Occipital lobe (tissue), 2 donors: ENCODE data around the gene ENDOU. TPM values are rescaled to one million over a fixed set of nuclear protein-coding genes. Genes with fewer than 3 reads are reported as not detected.

Source experiments
- DNase-seq: peaks from one replicate; lab custom pipeline; 2025; lab: John Stamatoyannopoulos, UW
- total RNA-seq: library from RNA; depleted of rRNA; stranded (reverse); fragments of >200 nt; gene quantifications from one replicate; pipeline ENCODE4 v1.2.3, GENCODE V29; 2014

ENDOU gene
- total RNA-seq, 1 donor from 2014 or later, result not detected

DNA sequence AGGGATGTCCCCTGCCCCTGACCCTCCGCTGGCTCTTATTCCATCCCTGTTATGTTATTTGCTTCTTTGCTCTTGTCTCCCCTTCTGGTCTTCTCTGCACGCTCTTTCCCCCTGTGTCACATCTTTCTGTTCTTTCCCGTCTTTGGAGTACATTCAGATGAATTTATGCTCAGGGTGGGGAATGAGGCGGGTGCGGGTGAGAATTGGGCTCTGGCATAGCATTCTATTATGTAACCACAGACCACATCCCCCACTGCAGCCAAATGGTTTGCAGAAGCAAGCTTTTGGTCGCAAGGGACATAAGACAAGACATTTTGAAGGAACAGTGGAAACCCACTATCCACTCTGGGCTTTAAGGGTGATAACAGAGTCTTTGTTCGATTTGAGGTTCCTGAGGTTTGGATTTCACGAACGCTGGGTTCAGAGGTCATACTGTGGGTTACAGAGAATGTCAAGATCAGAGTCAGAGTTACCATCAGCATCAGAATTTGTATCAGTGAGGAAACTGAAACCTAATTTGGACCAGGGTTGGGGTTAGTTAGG is 3.8 kb downstream of the ENDOU start:
- no peak for DNase-seq

DNA sequence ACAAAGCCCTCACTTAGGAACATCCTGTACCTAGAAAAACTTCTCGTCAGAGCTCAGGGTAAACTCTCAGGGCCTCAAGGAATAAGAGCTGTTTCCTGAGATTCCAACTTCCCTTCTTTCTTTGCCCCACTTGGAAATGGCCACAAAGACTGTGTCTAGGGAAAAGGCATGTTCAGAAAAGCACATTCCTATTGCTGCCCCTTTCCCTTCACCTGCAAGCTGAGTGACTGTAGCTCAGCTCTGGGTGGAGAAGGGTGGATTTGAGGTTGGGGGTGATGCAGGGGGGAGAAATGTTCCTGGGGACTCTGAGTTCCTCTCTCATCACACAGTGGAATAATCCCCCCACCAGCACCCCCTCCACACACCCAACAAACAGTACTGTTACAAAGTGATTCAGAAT is 6.8 kb downstream of the ENDOU start:
- DNase-seq, result no peak

DNA sequence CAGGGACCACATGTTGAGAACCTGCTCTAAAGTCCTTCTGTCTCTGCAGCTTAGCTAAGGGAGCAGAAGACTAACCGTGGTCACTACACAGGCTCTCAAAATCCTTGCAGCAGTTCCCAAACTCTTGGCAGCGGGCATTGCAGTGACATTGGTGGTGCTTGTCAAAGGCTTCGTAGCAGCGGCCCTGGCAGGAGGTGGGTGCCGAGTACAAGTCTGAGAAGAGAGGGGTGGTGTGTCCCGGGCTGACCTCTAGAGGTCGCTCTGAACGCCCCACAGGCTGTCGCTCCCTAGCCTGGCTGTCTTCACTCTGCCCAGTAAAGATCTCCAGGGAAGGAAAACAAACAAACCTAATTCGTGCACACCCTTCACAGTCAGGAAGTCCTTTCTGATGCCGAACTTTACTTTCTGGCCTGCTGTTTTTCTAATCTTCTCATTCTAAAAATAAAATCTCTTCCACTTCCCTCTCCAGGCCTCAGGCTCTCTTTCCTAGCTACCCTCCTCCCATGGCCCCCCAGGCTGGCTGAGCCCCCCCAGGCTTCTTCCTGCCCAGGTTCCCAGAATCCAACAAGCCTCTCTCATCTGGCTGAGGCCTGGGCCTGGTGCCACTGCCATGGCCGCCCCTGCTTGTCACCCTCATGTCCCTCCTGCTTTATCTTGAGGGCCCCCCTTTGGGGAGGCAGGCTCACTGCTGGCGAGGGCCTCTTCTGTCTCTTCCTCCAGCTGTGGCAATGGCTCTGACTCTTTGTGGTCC is 7.7 kb downstream of the ENDOU start:
- DNase-seq, result peak; percentile 53

DNA sequence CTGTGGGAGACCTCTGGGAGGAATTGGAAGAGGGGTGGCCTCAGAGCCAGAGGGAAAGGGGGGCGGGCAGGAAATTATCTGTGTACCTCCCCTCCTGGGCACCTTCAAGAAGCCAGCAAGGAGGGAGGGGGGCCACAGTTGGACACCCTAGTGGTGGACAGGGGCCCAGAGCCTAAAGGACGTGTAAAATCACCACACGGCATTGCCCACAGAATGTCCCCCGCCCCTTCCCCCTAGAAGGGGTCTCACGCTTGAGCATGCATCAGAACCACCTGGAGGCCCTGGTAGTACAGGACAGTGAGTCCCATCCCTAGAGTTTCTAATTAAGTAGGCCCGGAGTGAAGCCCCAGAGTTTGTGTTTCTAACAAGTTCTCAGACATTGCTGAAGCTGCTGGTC is 8.2 kb downstream of the ENDOU start:
- DNase-seq, result no peak

DNA sequence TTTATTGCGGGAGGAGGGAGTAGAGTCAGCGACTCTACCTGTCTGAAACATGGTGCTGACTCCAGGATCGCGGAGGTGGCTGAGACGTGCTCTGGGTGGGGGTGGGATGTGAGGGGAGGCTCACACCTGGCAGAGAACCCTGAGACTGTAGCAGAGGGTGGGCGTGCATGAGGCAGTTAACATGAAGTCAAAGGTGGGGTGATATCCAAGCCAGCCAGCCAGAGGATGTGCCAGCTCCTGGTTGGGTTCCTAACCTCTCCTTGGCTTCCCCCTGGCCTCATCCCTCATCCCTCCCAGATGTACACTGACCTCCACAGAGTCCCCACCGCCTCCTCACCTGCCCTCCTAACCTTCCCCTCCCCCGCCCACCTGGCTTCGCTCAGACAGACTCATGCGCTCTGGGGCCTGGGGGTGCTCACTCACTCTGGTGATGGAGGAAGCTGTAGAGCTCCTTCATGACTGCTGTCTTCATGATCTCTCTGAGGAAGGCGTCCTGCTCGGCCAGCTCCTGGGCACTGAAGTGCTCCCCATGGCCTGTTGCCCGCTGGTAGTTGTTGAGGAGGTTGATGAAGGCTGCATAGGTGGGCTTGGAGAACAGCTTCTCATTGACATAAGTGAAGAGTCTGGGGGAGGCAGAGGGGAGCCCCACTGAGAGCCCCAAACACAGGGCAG is 9.3 kb downstream of the ENDOU start:
- DNase-seq, result no peak

DNA sequence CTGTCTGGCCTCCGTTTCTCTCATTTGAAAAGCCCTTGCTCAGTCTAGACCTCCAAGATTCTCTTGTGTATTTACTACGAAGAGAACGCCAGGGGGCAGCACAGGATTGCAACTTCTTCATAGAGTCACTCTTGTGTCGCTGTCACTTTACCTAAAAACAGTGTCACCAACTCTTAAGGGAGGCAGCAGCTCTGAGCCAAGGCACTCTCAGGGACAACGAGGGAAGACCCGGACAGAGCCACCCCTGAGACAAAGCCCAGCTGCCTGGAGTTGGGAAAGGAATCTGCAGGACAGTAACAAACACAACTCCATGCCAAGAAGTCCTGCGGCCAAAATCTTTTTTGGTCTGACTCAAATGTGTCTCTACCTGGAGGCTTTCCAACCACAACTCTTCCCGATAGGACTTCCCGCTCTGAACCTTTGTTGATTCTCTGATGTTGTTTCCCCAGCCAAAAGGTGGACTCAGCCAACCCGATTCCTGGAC is 9.9 kb downstream of the ENDOU start:
- DNase-seq, result peak; percentile 56

DNA sequence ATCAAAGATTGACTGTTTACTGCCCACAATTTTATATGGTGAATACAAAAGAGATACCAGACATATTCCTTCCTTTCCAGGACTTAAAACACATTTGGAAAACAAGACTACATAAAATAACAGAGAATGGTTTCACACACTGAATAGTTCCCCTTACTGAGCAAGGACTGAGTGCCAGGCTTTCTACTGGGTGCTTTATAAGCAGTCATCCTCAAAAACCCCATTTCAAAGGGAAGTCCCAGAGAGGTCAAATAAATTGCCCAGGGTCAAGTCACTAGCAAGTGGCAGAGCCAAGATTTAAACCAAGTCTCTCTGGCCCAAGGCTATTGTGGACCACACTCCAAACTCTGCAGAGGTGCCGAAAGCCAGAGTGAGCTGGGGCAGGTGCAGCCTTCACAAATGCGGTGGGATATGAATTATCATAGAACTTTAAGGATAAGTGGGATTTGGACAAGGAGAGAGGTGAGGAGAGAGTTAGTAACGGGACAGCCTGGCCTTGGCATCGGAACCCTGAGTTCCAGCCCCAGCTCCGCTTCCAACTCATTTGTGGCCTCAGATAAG is 10.4 kb downstream of the ENDOU start:
- no peak for DNase-seq

DNA sequence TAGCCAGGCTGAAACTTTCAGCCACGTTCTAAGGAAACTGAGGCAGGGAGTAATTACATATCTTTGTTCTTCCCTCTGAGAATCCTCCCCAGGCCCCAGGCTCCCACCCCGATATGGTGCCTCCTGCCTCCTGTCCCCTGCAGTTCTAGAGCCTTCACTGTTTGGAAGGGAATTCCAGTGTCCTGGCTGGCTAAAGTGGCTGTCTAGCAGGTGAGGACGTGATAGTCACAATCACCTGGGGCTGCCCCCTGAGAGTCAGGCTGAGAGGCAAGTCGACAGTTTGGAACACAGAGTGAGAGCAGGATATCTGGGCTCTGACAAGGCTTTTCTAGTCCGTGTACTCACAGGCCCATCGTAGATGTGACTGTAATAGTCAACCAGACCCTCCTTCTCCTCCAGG is 13.1 kb downstream of the ENDOU start:
- DNase-seq, result no peak

DNA sequence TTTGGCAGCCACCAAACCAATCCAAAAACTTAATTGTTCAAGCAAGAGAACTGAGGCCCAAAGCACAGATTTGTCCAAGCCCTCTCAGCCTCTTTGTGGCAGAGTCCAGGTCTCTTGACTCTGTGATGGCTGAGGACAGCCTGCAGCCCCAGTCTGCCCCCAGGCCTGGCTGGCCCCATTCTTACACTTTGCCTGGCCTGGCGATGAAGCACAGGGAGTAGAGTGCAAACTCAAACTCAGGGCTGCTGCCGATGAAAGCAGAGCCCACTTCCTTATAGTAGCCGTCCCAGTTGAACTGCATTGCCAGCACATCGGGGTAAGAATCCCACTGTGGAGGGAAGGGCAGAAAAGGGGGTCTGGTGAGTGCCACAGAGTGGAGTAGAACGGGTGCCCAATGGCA is 13.8 kb downstream of the ENDOU start:
- DNase-seq, result no peak

DNA sequence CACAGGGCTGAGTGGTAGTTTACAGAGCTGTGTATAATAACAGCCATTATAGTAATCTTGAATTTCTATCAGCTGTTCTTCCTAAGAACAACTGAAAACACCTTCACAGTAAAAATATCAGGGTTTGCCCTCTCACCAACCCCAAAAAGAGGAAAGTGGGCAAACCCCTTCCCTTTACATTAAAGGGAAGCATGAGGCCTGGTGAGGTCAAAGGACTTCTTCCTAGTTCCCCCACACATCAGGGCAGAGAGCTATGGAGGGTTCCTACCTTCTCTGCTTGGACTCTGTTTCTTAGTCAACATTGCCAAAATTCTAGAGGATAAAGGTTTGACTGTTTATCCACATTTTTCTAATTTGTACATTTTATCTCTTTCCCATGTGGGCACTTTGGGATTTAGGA is 15.0 kb downstream of the ENDOU start:
- no peak for DNase-seq

DNA sequence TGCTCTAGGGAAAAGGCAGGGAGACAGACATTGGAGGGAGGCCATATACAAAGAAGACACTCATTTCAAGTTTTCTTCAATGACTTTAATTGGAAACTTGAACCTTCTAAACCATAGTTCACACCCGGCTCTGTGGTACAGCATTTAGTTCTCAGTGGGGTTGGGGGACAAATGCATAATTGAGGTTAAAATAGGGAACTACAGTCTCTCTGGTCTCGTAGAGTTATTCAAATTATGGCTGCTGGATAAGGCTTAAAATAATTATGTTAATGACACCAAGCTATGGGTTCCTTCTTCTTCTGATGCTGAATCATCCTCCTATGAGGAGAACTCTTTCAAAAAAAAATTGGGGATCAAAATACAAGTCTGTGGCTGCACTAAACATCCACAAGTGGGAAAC is 15.6 kb downstream of the ENDOU start:
- DNase-seq, result no peak

DNA sequence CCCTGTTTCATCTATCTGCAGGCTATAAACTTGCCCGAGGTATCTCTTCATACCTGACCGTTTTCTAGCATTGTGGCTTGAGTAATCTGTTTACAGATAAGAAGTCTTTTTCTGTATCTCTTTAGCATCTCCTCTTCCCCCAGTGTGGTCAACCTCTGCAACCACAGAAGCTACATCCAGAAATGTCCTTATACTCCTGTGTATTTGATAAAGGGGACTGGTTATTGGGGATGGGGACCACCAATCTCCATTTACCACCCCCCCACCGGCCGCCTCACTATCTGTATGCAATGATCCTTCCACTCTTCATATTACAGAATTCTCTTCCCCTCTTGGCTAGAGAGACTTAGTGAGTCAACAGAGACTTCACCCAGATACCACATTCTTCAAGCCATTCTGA is 16.1 kb downstream of the ENDOU start:
- DNase-seq, result no peak

DNA sequence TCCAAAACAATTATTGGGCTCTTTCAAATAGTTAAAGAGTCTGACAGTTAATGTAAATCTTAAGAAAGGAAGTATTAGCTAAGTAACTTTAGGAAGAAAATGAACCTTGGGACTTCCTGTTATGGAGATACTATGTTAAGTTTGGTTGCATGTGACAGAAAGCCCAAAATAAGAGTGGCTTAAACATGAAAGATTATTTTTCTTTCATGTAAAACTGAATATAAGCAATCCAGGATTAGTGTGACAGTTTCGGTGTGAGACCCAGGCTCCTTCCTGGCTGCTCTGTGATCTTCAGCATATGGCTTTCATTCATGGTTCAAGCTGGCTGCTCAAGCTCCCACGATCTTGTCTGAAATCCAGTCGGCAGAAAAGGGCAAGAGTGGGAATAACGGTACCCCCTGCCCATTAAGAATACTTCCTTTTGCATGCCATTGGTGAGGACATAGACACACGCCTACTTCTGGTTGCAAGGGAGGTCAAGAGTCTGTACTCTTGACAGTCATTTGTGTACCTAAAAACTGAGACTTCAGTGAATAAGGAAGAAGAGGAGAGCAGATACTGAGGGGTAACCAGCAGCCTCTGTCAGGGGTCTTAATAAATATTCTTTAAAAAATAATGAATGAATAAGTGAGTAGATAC is 17.3 kb downstream of the ENDOU start:
- DNase-seq, result no peak

DNA sequence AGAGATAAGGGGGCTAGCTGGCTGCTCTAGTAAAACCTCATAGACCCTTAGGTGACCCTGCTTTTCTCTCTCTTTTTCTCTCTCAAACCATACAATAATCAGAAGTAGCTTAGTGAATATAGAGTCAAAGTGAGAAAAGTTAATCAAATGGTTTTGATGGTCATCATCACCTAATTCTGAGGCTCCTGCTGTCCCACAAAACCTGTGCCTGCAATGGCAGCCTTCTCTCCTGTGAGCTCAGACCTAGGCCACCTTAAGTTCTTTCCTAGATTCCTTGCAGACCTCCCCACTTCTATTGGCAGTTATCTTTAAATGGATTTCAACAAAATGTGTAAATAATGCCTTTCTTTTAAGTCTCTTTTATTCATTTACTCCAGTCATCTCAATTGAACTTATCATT is 17.9 kb downstream of the ENDOU start:
- no peak for DNase-seq

DNA sequence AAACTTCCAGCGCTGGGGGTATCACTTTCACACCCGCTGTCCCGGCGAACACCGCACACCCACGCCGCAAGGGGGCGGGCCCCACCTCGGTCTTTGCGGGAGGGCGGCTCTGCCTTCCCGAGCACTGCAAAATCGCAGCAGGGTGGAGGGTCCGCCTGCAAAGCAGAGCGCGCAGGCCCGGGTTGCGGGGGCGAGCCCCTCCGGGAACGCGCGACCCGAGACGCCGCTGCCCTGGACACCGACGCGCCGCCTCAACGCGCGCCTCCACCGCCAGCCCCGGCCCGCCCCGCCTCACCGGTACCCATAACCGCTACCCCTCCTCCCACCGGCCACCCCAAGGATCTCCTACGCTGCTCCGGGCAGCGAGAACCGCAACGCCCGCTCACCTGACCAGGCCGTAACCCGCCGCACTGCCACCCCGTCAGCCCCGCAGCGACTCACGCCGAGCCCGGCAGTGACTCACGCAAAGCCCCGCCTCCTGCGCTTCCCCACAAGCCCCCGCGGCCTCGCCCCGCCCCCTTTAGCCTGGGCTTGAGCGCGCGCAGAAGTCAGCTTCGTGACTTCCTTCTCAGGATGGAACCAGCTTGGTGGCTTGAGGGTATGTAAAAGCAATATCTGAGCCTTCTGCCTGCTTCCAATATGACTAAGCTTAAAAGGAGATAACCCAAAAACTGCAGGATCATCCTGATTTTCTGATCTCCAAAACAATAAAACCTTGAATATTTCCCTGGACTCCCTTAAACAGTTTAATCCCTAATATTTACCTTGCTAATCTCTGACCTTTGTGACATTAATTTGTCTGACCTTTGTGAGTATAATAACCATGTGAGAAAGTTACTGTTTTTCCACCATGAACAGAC is 19.5 kb downstream of the ENDOU start, which contains the start of gene RPAP3:
Gene RPAP3, minus strand, starts transcription at position 465 of the 860 bp plus-strand sequence. CDS start 3,190 bp downstream, outside the sequence.
- peak; percentile 91 for DNase-seq

DNA sequence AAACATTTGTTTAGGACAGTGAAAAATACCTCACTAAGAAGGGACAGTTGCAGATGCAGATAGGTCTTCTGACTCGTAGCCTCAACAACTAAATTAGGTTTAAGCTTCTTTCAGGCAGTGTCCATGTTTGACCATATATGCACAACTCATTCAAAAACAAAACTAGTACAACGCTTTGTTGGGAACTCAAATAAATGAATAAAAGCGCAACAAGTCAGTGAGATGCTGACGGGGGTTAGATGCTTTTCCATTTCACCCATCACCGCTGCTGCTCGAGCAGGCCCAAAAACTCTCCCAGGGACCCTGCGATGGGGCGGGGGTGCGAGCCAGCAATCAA is 20.1 kb downstream of the ENDOU start:
- DNase-seq, result no peak

DNA sequence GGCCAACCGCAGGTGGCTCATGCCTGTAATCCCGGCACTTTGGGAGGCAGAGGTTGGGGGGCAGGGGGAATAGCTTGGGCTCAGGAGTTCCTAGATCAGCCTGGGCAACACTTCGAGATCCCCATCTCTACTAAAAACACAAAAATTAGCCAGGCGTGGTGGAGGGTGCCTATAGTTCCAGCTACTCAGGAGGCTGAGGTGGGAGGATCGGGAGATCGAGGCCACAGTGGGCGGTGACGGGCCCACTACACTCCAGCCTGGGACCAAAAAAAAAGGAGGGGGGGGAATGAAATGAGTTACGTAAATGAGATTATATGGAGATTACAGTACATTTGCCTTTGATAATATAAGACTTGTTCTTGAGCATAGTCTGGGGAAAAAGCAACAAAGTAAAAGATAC is 20.6 kb downstream of the ENDOU start:
- DNase-seq, result no peak

DNA sequence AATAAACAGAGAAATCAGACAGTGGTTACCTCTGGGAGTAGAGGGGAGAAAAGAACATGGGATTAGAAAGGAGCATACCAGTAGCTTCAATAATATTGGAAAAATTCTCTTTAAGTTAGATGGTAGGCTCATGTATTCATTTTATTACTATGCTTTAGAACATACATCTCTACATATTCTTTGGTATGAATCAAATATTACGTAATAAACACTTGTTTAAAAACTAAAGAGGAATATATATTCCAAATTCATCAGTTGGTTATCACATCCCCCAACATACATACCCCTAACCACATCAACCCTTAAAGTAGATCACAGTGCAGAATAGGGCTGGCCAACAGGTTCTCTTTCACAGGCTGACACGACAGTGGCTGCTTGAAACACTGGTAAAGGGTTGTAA is 25.0 kb downstream of the ENDOU start:
- DNase-seq, result no peak

DNA sequence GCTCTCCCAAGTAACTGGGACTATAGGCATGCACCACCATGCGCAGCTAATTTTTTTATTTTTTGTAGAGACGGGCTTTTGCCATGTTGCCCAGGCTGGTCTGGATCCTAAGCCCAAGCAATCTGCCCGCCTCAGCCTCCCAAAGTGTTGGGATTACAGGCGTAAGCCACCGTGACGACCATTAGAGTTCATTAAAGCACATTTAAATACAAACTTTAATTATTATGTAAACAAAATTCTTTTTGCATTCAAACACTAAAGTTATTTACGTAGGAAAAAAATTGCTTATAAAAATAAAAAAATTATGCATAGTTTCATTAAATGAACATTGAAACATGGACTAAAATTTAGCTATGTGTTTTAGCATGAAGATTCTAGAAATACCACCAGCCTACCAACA is 26.7 kb downstream of the ENDOU start:
- no peak for DNase-seq

DNA sequence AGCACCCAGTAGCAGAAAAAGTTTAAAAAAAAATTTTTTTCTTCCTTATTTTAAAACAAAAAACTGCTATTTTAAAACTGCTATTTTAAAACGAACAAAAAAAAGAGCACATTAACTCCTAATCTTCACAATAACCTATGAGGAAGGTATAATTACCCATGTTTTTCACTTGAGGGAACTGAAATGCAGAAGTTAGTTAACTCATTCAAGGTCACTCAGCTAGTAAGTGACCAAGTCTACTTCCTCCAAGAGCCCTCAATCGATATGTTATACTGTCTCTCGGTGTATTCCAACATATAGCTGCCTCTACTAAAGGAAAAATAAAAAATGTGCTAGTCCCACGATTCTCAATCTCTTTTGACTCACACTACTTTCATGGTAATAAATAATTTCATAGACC is 27.2 kb downstream of the ENDOU start:
- DNase-seq, result no peak

DNA sequence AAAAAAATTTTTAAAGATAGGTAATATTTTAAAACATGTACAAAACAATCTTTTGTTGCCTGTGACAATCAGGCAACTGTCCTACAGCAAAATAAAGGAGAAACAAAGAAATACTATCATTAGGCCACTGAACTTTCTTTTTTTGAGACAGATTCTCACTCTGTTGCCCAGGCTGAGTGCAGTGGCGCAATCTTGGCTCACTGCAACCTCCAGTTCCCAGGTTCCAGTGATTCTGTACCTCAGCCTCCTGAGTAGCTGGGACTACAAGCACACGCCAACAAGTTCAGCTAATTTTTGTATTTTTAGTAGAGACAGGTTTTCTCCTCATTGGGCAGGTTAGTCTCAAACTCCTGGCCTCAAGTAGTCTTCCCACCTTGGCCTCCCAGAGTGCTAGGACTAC is 36.1 kb downstream of the ENDOU start:
- DNase-seq, result no peak
